ENCODE data around the gene MTOR.

Gene MTOR

GRCh38 chr1:11279630-11280029, 17.3 kb upstream of the MTOR start:
- Histone ChIP-seq H3K4me3 (ENCODE audit: low read length) (no peak overlapping the region), H3K9ac (ENCODE audit: low read length) (no peak overlapping the region), H4K5ac (ENCODE audit: low read length) (no peak overlapping the region), H3K4ac (ENCODE audit: low read depth, low read length) (no peak overlapping the region), H3K23ac (ENCODE audit: low read length) (no peak overlapping the region), H3K79me2 (ENCODE audit: control insufficient read depth, insufficient read depth, low read length) (peaks cover 8% of the 10 kb centered on the region), H3K4me1 (ENCODE audit: control insufficient read depth, low read depth, low read length) (no peaks in the 10 kb centered on the region), H3K18ac (ENCODE audit: low read length) (no peak overlapping the region), H3K27me3 (ENCODE audit: insufficient read depth, low read length, poor library complexity) (no peaks in the 10 kb centered on the region), H3K79me1 (ENCODE audit: low read length) (peaks cover 14% of the 10 kb centered on the region), H3K4me2 (ENCODE audit: low read length) (no peak overlapping the region), H2AK5ac (ENCODE audit: low read length) (no peak overlapping the region), H4K8ac (ENCODE audit: low read depth, low read length) (no peak overlapping the region), H3K56ac (ENCODE audit: low read length) (no peak overlapping the region), H3K27ac (ENCODE audit: low read depth, low read length) (no peak overlapping the region), H2BK15ac (replicated peaks; ENCODE audit: low read depth) (no peak overlapping the region), H3K36me3 (ENCODE audit: control insufficient read depth, insufficient read depth, low read length) (peaks cover 2% of the 10 kb centered on the region), H2BK5ac (ENCODE audit: low read length) (no peak overlapping the region), H2BK120ac (ENCODE audit: low read depth, low read length) (no peak overlapping the region)
- no peak for DNase-seq
- WGBS (ENCODE audit: extremely low coverage, insufficient coverage, low lambda C conversion rate) = no CpG with 5 or more reads among the region's 1 CpG

GRCh38 chr1:11279152-11279551, 16.8 kb upstream of the MTOR start:
- no peak overlapping the region for H3K4ac ChIP-seq (ENCODE audit: low read depth, low read length)
- no peak overlapping the region for H3K18ac ChIP-seq (ENCODE audit: low read length)
- no peak overlapping the region for H2AK5ac ChIP-seq (ENCODE audit: low read length)
- DNase-seq = no peak
- H2BK5ac ChIP-seq (ENCODE audit: low read length) = no peak overlapping the region
- no peak overlapping the region for H3K23ac ChIP-seq (ENCODE audit: low read length)
- peaks cover 8% of the 10 kb centered on the region for H3K79me2 ChIP-seq (ENCODE audit: control insufficient read depth, insufficient read depth, low read length)
- no peak overlapping the region for H3K9ac ChIP-seq (ENCODE audit: low read length)
- no peak overlapping the region for H2BK15ac ChIP-seq (replicated peaks; ENCODE audit: low read depth)
- H3K27me3 ChIP-seq (ENCODE audit: insufficient read depth, low read length, poor library complexity) = no peaks in the 10 kb centered on the region
- H3K56ac ChIP-seq (ENCODE audit: low read length) = no peak overlapping the region
- H3K4me1 ChIP-seq (ENCODE audit: control insufficient read depth, low read depth, low read length) = no peaks in the 10 kb centered on the region
- no peak overlapping the region for H3K4me2 ChIP-seq (ENCODE audit: low read length)
- H3K27ac ChIP-seq (ENCODE audit: low read depth, low read length) = no peak overlapping the region
- H4K5ac ChIP-seq (ENCODE audit: low read length) = no peak overlapping the region
- H3K4me3 ChIP-seq (ENCODE audit: low read length) = no peak overlapping the region
- H4K8ac ChIP-seq (ENCODE audit: low read depth, low read length) = no peak overlapping the region
- H3K79me1 ChIP-seq (ENCODE audit: low read length) = peaks cover 14% of the 10 kb centered on the region
- no CpG with 5 or more reads among the region's 5 CpGs for WGBS (ENCODE audit: extremely low coverage, insufficient coverage, low lambda C conversion rate)
- no peak overlapping the region for H2BK120ac ChIP-seq (ENCODE audit: low read depth, low read length)
- peaks cover 2% of the 10 kb centered on the region for H3K36me3 ChIP-seq (ENCODE audit: control insufficient read depth, insufficient read depth, low read length)

GRCh38 chr1:11273595-11274234, 11.4 kb upstream of the MTOR start:
- peaks cover 13% of the 10 kb centered on the region for H3K79me2 ChIP-seq (ENCODE audit: control insufficient read depth, insufficient read depth, low read length)
- H3K27me3 ChIP-seq (ENCODE audit: insufficient read depth, low read length, poor library complexity) = no peaks in the 10 kb centered on the region
- peak overlapping the region; percentile 100 for H3K4me2 ChIP-seq (ENCODE audit: low read length)
- WGBS (ENCODE audit: extremely low coverage, insufficient coverage, low lambda C conversion rate) = no CpG with 5 or more reads among the region's 22 CpGs
- H3K4me1 ChIP-seq (ENCODE audit: control insufficient read depth, low read depth, low read length) = peaks cover 2% of the 10 kb centered on the region
- peak; percentile 37 for DNase-seq
- H3K56ac ChIP-seq (ENCODE audit: low read length) = peak overlapping the region; percentile 100
- H3K79me1 ChIP-seq (ENCODE audit: low read length) = peaks cover 12% of the 10 kb centered on the region
- no peak overlapping the region for H3K23ac ChIP-seq (ENCODE audit: low read length)
- no peaks in the 10 kb centered on the region for H3K36me3 ChIP-seq (ENCODE audit: control insufficient read depth, insufficient read depth, low read length)
- no peak overlapping the region for H4K8ac ChIP-seq (ENCODE audit: low read depth, low read length)
- H3K4ac ChIP-seq (ENCODE audit: low read depth, low read length) = no peak overlapping the region
- H3K27ac ChIP-seq (ENCODE audit: low read depth, low read length) = peak overlapping the region; percentile 86
- H4K5ac ChIP-seq (ENCODE audit: low read length) = no peak overlapping the region
- H2AK5ac ChIP-seq (ENCODE audit: low read length) = peak overlapping the region; percentile 69
- H3K18ac ChIP-seq (ENCODE audit: low read length) = peak overlapping the region; percentile 7
- no peak overlapping the region for H2BK120ac ChIP-seq (ENCODE audit: low read depth, low read length)
- peak overlapping the region; percentile 63 for H2BK5ac ChIP-seq (ENCODE audit: low read length)
- H3K9ac ChIP-seq (ENCODE audit: low read length) = peak overlapping the region; percentile 92
- peak overlapping the region; percentile 78 for H3K4me3 ChIP-seq (ENCODE audit: low read length)
- H2BK15ac ChIP-seq (replicated peaks; ENCODE audit: low read depth) = no peak overlapping the region

GRCh38 chr1:11272832-11273594, 10.7 kb upstream of the MTOR start, which contains the start of gene UBIAD1:
Gene UBIAD1, plus strand, starts transcription at chr1:11273198. Its CDS starts 334 bp downstream, at chr1:11273532.
- peak within 1 kb of the TSS; percentile 100 for H3K56ac ChIP-seq (ENCODE audit: low read length)

GRCh38 chr1:11272544-11272831, 10.1 kb upstream of the MTOR start:
- peaks cover 2% of the 10 kb centered on the region for H3K4me1 ChIP-seq (ENCODE audit: control insufficient read depth, low read depth, low read length)
- H2BK5ac ChIP-seq (ENCODE audit: low read length) = no peak overlapping the region
- peak overlapping the region; percentile 1 for H3K4me2 ChIP-seq (ENCODE audit: low read length)
- peaks cover 13% of the 10 kb centered on the region for H3K79me2 ChIP-seq (ENCODE audit: control insufficient read depth, insufficient read depth, low read length)
- no peak overlapping the region for H2BK15ac ChIP-seq (replicated peaks; ENCODE audit: low read depth)
- no peak overlapping the region for H3K23ac ChIP-seq (ENCODE audit: low read length)
- H3K36me3 ChIP-seq (ENCODE audit: control insufficient read depth, insufficient read depth, low read length) = no peaks in the 10 kb centered on the region
- H2AK5ac ChIP-seq (ENCODE audit: low read length) = no peak overlapping the region
- no peak overlapping the region for H3K56ac ChIP-seq (ENCODE audit: low read length)
- H3K27ac ChIP-seq (ENCODE audit: low read depth, low read length) = no peak overlapping the region
- H4K8ac ChIP-seq (ENCODE audit: low read depth, low read length) = no peak overlapping the region
- no peaks in the 10 kb centered on the region for H3K27me3 ChIP-seq (ENCODE audit: insufficient read depth, low read length, poor library complexity)
- WGBS (ENCODE audit: extremely low coverage, insufficient coverage, low lambda C conversion rate) = no CpG with 5 or more reads among the region's 9 CpGs
- H3K18ac ChIP-seq (ENCODE audit: low read length) = no peak overlapping the region
- no peak overlapping the region for H4K5ac ChIP-seq (ENCODE audit: low read length)
- H3K4ac ChIP-seq (ENCODE audit: low read depth, low read length) = no peak overlapping the region
- DNase-seq = no peak
- no peak overlapping the region for H3K9ac ChIP-seq (ENCODE audit: low read length)
- H3K79me1 ChIP-seq (ENCODE audit: low read length) = peaks cover 12% of the 10 kb centered on the region
- no peak overlapping the region for H3K4me3 ChIP-seq (ENCODE audit: low read length)
- H2BK120ac ChIP-seq (ENCODE audit: low read depth, low read length) = no peak overlapping the region

More at GRCh38 chr1:11272832-11273594, 10.7 kb upstream of the MTOR start, which contains the start of gene UBIAD1:
- Histone ChIP-seq H2BK5ac (ENCODE audit: low read length) (peak within 1 kb of the TSS; percentile 63), H3K4me2 (ENCODE audit: low read length) (peak within 1 kb of the TSS; percentile 100), H2BK120ac (ENCODE audit: low read depth, low read length) (no peak within 1 kb of the TSS), H3K4me1 (ENCODE audit: control insufficient read depth, low read depth, low read length) (peaks cover 2% of the 10 kb centered on the region), H2AK5ac (ENCODE audit: low read length) (peak within 1 kb of the TSS; percentile 69), H3K27me3 (ENCODE audit: insufficient read depth, low read length, poor library complexity) (no peaks in the 10 kb centered on the region), H3K79me2 (ENCODE audit: control insufficient read depth, insufficient read depth, low read length) (peaks cover 13% of the 10 kb centered on the region), H3K4me3 (ENCODE audit: low read length) (peak within 1 kb of the TSS; percentile 78), H3K9ac (ENCODE audit: low read length) (peak within 1 kb of the TSS; percentile 92), H3K4ac (ENCODE audit: low read depth, low read length) (peak within 1 kb of the TSS; percentile 26), H2BK15ac (replicated peaks; ENCODE audit: low read depth) (no peak within 1 kb of the TSS), H4K8ac (ENCODE audit: low read depth, low read length) (no peak within 1 kb of the TSS), H4K5ac (ENCODE audit: low read length) (no peak within 1 kb of the TSS), H3K18ac (ENCODE audit: low read length) (peak within 1 kb of the TSS; percentile 94), H3K27ac (ENCODE audit: low read depth, low read length) (peak within 1 kb of the TSS; percentile 86), H3K23ac (ENCODE audit: low read length) (no peak within 1 kb of the TSS), H3K79me1 (ENCODE audit: low read length) (peaks cover 12% of the 10 kb centered on the region), H3K36me3 (ENCODE audit: control insufficient read depth, insufficient read depth, low read length) (no peaks in the 10 kb centered on the region)
- WGBS (ENCODE audit: extremely low coverage, insufficient coverage, low lambda C conversion rate) = no CpG with 5 or more reads among the region's 64 CpGs
- peak; percentile 92 for DNase-seq
